HTR-8/SVneo (cell line): Measurements from ENCODE around the gene MYCN.
"Not testable (repeated sequence)": the region's sequence is repeated elsewhere in the genome, so short reads cannot be mapped to it uniquely, and the experiment has no call there.

Experiments used
- DNase-seq: peaks from one replicate; pipeline ENCODE4 v3.0.0; 2011; ENCODE audit warnings: low spot score, mixed read lengths; ENCODE audit not compliant: insufficient read length
- FAIRE-seq: peaks from 2 replicates; lab custom pipeline; 2011; peaks lifted over from hg19 to GRCh38; lab: Jason Lieb, UNC

The MYCN gene

DNA sequence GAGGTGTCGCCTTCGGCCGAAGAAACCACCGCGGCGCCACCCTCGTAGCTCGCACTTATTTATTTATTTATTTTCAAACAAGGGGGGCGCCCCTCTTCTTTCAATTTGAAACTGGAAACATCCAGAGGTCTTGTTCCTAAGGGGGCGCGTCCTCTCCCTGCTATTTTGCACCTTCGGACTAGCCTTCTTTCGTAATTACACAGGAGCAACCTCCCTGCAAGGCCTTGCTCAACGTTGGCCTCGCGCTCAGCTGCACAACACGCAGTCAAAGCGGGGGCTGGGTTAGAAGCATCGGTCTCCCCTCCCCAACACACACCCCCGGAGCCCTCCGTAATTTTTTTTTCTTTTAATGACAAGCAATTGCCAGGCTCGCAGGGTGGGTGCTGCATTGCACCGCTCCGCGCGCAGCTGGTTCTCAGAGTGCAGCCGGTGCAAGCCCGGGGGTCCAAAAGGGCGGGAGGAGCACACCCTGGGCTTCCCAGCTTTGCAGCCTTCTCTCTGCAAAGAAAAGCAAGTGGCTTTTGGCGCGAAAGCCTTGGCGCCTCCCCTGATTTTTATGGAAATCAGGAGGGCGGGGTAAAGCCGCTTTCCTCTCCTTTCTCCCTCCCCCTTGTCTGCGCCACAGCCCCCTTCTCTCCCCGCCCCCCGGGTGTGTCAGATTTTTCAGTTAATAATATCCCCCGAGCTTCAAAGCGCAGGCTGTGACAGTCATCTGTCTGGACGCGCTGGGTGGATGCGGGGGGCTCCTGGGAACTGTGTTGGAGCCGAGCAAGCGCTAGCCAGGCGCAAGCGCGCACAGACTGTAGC is at the start of gene MYCN:
TSS of gene MYCN (plus strand) at position 697 of the 807 bp plus-strand sequence. CDS start 1,515 bp downstream, outside the sequence.
- DNase-seq (no peak), FAIRE-seq (no peak)

DNA sequence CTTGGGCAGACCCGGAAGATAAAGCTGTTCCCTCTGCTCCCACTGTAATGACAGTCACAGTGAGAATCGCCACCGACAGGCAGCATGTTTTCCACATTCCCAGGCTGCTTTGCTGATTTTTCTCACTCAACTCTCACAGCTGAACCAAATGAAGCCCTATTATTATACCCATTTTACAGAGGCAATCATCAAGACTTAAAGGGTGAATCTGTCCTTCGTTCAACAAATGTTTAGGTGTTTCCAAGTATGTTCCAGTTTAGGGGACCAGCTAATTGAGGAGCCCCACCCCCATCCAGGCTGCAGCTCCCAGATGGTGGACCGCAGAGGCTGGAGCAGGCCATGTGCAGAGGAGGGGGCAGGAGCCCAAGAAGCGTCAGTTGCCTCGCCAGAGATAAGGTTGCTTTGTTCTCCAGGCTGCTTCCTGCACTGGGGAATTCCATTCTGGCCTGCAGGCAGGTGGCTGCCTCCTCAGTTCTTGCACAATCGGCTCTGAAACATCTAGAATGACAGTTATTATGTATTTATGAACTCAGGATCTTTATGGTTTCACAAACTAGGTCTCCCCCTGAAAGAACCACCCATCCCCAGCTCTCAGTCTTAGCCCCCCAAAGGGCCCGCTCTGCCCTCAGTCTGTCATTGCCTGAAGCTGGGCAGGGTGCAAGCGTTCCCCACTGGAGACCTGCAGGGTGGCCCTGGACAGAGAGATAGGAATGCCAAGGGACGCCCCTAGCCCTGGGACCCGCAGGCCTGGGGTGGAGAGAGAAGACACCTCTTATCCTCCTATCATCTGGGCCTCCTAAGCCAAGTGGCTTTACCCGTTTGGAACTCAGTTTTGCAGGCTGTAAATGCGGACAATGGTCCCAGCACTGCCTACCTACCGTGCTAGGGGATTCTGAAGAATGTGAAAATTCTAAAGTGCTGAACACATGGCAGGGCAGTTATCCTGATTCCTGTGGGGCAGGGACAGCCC is 49.1 kb upstream of the MYCN start:
- FAIRE-seq (no peak), DNase-seq (peak; percentile 24)

DNA sequence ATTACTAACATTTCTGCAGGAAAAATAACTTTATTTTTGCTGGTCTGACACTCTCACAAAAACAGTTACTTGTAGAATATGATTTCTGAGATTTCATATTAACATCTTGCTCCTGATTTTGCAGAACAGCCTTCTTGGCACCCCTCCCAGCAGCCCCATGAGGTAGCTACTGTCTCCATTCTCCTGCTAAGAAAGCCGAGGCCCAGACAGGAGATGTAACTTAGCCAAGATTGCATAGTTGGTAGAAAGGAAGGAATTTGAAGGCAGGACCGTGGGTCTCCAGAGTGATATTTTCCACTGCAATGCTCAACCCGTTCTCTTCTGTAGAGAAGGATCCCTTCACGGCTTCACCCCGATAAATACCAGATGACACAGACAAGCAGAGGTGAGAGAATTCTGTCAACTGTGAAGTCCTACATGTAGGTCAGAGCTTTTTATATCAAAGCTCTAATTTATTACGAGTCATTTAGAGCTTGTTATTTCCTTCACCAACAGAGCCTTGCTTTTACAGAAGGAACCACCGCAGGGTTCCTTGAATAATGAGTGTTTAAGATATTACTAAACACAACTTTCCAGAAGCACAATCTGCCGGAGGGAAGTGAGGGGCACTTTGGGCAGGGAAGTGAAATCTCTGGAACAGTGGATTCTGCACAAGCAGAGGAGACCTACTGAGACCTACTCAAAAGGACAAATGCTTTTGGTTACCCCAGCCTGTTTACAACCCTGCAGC is 48.0 kb upstream of the MYCN start:
- FAIRE-seq (no peak), DNase-seq (no peak)

DNA sequence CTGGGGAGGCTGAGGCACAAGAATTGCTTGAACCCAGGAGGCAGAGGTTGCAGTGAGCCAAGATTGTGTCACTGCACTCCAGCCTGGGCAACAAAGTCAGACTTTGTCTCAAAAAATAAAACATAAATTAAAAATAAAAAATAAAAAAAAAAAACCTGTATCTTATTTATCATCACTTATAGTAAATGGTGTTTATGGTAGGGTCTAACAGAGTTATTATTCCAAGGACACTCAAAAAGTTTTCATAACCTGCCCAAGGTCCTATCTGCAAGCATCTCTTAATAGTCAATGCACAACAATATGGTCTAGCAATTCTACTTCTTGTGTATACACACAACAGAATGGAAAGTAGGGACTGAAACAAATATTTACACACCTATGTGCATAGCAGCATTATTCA is 47.3 kb upstream of the MYCN start:
- no peak for FAIRE-seq

DNA sequence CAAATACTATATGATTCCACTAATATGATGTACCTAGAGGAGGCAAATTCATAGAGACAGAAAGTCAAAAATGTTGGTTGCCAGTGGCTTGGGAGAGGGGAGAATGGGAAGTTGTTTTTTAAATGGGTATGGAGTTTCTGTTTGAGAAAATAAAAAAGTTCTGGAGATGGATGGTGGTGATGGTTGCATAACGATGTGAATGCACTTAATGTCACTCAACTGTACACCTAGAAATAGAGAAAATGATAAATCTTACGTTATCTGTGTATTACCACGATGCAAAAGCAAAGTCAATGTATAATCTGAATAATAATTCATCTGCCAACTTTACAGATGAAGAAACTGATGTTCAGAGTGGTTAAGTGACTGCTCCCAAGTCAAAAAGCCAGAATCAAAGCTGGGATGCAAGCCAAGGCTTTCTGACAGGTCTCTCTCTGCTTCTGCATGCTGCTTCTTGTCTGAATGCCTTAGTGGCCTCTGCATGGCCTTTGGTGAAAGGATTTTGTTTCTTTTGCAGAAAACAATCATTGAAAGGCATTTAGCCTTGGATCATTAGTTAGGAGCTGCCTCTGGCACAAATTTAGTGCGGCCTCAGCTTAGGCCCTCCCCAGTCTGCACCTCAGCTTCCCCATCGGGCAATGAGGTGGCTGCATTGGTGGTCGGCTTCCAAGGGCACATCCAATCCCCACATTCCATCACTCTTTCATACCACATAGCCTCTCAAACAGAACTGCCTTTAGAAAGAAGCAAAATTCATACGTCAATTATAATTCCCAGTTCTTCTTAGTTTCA is 46.5 kb upstream of the MYCN start:
- DNase-seq (no peak), FAIRE-seq (no peak)

More for the DNA sequence above, 47.3 kb upstream of the MYCN start:
- no peak for DNase-seq

DNA sequence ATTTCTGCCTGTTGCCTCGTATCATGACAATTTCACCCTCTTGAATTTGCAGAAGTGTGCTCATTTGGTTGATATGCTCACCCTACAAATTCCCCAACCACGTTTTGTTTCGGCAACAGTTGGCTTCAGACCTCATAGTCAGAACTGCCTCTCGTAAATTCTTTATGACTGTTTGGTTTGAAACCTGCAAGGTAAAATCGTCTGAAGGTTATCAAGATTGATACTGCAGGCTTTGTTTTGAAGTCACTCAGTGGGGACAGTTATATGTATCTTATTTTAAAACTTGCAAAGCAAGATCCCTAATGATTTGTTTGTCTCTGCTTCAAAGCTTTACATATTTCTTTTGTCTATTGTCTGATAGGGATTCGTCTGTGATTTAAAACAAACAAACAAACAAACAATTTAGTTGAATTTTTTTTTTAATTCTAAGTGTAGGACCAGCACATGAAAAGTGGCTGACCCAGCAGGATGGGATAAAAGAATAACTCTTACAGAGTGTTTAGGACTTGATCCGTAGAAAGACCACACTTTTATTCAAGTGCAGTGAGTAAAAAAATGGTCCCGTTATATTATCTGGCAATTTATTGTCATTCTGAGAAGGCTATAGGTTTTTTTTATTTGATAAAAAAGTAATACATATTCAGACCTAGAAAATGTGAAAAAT is 45.7 kb upstream of the MYCN start:
- no peak for DNase-seq
- no peak for FAIRE-seq

DNA sequence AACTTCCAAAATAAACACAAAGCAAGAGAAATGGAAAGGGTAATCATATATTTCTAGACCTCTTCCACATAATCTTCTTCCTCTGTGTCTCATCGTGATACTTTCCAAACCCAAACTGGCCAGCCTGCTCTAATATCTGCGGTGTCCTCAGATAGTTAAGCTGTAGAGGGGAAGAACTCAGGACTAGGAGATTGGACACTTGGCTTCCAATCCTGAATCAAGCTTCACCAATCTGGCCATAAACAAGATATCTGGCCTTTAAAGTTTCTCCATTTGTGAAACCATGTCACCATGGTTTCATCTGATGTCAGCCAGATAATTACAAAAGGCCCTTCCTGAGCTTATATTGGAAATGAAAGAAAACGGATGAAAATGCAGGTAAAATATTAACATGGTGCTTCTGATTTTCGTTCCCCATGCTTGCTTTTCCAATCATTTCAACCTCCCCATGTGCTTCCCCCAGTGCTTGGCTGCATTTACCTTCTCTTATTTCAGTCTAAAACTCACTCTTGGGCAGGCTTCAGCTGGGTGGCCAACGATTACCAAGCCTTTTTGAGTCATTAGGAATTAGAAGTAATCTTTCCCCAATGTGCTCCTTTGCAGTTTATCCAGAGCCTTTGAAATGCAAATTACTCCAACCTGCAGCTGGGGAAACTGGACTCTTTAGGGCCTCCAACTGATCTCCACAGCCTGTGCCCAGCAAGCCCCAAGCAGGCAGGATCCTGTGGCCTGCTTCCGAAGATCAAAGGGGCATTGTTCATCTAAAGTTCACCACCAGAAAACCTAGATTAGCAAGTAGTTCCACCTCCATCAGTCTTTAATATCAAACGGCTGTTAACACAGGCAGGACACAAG is 44.5 kb upstream of the MYCN start:
- FAIRE-seq (no peak), DNase-seq (no peak)

DNA sequence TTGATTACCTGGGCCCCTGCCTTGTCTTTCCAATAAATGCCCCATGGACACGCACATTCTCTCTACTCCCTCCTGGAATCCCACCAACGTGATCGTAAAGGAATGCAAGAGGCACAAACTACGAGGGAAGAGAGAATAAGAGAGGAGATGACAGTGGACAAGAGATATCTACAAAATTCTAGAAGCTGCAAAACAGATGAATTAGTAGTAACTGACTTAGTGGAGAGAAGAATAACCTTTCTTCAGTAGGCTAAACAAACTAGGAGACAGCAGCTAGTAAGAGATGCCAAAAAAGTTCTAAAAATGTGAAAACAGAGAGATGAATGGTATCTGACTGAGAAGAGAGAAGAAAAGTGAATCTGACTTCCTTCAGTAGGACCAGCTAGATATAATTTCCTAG is 43.5 kb upstream of the MYCN start:
- FAIRE-seq: no peak

DNA sequence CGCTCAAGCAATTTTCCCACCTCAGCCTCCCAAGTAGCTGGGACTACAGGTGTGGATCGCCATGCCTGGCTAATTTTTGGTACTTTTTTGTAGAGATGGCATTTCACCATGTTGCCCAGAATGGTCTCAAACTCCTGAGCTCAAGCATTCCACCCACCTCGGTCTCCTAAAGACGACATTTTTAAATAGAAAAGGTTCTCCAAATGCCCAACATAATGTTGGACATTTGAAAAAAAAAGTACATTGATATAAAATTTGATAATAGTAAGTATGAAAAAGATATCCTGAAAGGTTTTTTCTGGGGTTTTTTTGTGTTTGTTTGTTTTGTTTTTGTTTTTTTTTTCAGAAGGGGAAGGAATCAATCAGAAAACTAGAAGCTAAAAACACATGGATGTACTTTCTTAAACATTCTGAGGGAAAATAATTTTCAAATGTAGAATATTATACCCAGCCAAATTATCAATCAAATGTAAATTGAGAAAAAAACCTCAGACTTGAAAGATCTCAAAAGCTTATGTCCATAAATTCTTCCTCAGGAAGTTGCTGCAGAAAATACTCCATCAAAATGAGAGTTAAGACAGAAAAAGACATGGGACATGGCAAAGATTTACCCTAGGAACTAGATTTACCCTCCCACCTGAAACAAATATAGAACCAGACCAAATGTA is 42.8 kb upstream of the MYCN start:
- DNase-seq (no peak), FAIRE-seq (no peak)

More for the DNA sequence above, 43.5 kb upstream of the MYCN start:
- no peak for DNase-seq

DNA sequence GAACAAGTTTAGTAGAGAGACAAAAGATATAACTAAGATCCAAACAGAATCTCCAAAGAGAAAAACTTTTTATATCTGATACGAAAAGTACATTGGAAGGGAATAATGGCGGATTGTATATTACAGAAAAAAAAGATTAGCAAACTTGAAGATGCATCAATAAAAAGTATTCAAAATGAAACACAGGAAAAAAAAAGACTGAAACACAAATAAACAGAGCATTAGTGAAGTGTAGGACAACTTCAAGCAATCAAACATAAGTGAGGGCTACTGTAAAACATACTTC is 41.1 kb upstream of the MYCN start:
- DNase-seq (no peak), FAIRE-seq (no peak)

DNA sequence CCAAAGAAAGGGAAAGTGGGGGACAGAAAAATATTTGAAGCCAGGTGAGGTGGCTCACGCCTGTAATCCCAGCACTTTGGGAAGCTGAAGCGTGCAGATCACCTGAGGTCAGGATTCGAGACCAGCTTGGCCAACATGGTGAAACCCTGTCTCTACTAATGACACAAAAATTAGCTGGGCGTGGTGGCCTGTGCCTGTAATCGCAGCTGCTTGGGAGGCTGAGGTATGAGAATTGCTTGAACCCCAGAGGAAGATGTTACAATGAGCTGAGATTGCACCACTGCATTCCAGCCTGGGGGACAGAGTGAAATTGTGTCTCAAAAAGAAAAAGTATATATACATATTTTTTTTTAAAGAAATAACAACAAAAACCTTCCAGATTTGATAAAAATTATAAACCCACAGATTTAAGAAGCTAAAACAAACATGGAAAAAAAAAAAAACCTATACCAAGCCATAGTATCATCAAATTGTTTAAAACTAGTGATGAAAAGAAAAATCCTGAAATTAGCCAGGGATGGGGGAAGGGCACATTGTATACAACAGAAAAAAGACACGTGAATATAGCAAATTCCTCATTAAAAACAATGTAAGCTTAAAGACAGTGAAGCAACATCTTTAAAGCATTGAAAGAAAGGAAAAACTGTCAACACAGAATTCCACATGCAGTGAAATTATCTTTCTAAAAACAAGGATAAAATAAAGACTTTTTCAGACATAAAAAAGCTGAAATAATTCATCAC is 40.4 kb upstream of the MYCN start:
- no peak for FAIRE-seq

DNA sequence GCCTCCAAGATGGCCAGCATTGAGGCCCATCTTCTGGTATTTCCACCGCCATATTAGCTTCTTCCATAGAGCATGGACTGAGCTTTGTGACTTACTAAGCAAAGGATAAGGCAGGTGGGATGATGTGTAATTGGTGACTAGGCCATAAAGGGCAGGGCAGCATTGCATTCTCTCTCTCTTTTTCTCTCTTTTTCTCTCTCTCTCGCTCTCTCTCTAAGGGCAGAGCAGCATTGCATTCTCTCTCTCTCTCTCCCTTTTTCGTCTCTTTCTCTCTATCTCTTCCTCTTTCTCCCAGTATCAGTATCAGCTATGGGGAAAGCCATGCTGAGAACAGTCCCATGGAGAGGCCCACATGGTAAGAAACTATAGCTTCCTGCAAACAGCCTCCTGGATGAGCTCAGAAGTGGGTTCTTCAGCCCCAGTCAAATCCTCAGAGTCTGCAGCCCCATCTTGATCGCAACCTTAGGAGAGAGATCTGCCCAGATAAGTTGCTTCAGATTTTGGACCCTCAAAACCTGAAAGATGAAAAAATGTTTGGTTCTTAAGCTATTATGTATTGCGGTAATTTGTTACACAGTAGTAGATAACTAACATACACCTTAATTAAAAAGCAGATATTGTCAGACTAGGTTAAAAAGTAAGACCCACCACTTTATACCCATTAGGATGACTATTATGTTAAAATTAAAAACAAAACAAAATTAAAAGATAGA is 39.1 kb upstream of the MYCN start:
- FAIRE-seq (no peak), DNase-seq (no peak)

More for the DNA sequence above, 40.4 kb upstream of the MYCN start:
- DNase-seq: no peak

DNA sequence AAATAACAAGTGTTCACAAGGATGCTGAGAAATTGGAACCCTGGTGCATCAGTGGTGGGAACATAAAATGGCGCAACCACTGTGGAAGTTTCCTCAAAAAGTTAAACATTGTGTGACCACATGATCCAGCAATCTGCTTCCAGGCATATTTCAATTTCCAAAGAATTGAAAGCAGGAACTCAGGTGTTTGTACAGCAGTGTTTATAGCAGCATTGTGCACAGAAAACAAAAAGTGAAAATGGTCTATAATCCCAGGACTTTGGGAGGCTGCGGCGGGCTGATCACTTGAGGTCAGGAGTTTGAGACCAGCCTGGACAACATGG is 38.6 kb upstream of the MYCN start:
- DNase-seq: no peak
- FAIRE-seq: no peak

DNA sequence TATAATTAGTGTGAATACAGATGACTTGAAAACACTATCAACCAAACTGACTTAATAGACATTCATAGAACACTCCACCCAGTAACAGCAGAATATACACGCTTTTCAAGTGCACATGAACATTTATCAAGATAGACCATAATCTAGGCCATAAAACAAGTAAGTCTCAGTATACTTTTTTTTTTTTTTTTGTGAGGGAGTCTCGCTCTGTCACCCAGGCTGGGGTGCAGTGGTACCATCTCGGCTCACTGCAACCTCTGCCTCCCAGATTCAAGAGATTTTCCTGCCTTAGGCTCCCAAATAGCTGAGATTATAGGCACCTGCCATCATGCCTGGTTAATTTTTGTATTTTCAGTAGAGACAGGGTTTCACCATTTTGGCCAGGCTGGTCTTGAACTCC is 36.4 kb upstream of the MYCN start:
- DNase-seq, FAIRE-seq: not testable (repeated sequence)

DNA sequence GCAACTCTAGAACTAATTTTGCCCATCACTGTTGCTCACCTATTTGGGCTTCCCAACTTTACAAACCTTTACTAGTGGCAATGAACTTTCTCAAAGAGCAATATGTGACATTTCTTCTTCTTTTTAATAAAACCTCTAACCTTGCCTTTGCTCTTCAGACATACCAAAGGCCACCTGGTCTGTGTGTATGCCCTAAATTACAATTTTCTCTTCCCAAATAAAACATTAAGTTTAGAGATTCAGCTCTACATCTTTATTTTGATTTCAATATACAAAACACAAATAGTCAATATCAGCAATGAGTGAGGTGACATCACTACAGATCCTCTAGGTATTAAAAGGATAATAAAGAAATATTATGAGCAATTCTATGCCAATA is 35.1 kb upstream of the MYCN start:
- no peak for FAIRE-seq
- no peak for DNase-seq

DNA sequence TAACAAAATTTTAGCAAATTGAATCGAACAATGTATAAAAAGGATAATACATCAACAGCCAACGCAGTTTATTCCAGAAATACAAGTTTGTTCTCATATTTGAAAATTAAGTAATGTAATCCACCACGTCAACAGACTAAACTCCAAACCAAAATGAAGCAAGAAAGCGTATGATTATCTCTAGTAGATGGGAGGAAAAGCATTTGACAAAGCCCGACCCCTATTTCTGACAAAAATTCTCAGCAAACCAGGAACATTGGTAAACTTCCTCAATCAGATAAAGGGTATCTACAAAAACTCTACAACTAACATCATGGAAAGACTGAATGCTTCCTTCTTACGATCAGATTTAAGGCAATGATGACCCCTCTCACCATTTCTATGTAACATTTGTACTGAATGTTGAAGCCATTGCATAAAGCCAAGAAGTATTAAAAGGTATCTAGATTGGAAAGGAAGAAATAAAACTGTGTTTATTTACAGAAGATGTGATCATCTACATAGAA is 34.3 kb upstream of the MYCN start:
- FAIRE-seq: no peak
- DNase-seq: no peak

DNA sequence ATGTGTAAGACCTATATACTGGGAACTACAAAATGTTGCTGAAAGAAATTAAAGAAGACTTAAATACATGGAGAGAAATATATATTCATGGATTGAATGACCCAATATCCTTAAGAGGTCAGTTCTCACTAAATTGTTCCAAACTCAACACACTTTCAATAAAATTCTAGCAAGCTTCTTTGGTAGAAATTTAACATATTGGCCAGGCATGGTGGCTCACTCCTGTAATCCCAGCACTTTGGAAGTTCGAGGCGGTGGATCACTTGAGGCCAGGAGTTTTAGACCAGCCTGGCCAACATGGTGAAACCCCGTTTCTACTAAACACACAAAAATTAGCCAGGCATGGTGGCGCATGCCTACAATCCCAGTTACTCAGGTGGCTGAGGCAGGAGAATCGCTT is 33.6 kb upstream of the MYCN start:
- no peak for DNase-seq
- FAIRE-seq: no peak
